H1 (cell line): Measurements from ENCODE around the gene SMTN. TPM values are rescaled to one million over a fixed set of nuclear protein-coding genes. Genes with fewer than 3 reads are reported as not detected.
A peak's percentile ranks its signal among the peaks of the same experiment; 100 is the strongest.

Source experiments
- CTCF ChIA-PET: fragments of 300-600 bp; sonication (Branson Sonifier 250); formaldehyde crosslinking; loops from one replicate; lab custom pipeline; 2021; ENCODE audit not compliant: partially characterized antibody; lab: Charles Lee
- POLR2A ChIA-PET: fragments of 300-600 bp; sonication (Branson Sonifier 250); formaldehyde crosslinking; loops from one replicate; lab custom pipeline; 2021; ENCODE audit warnings: inconsistent platforms; ENCODE audit not compliant: partially characterized antibody; lab: Charles Lee
- DNase-seq, 2 experiments: peaks; one replicate each; pipeline versions ENCODE4 v3.0.0 to v3.0.0-alpha.2; 2010 to 2022; ENCODE audit warnings: low spot score in 2 of 2, low read depth in 1 of 2, mixed read lengths in 1 of 2
- FAIRE-seq: peaks from 2 replicates; lab custom pipeline; 2011; peaks lifted over from hg19 to GRCh38; lab: Jason Lieb, UNC
- H2AFZ ChIP-seq: 2 replicates; pipeline ENCODE4 v1.8.1; 2012; ENCODE audit warnings: low read length, inconsistent platforms
- H2AK5ac ChIP-seq: 2 replicates; pipeline ENCODE4 v1.6.1; 2013; ENCODE audit warnings: low read depth, low read length
- H2BK120ac ChIP-seq: replicated peaks from 2 replicates; pipeline ENCODE3; 2013; ENCODE audit warnings: low read depth, low read length, inconsistent platforms
- H2BK12ac ChIP-seq: 2 replicates; pipeline ENCODE4 v1.6.1; 2013; ENCODE audit warnings: low read depth, low read length
- H2BK15ac ChIP-seq: 2 replicates; pipeline ENCODE4 v1.6.1; 2013; ENCODE audit warnings: low read length
- H2BK20ac ChIP-seq: 2 replicates; pipeline ENCODE4 v1.6.1; 2013; ENCODE audit warnings: low read length
- H2BK5ac ChIP-seq: 2 replicates; pipeline ENCODE4 v1.6.1; 2013; ENCODE audit warnings: low read depth, low read length
- H3K14ac ChIP-seq: 2 replicates; pipeline ENCODE4 v1.6.1; 2013; ENCODE audit warnings: inconsistent platforms; ENCODE audit not compliant: insufficient read length
- H3K18ac ChIP-seq: 2 replicates; pipeline ENCODE4 v1.6.1; 2013; ENCODE audit warnings: low read length; ENCODE audit errors: extremely low read depth
- H3K23ac ChIP-seq: 2 replicates; pipeline ENCODE4 v1.6.1; 2013; ENCODE audit warnings: inconsistent platforms; ENCODE audit not compliant: insufficient read length
- H3K23me2 ChIP-seq: 2 replicates; pipeline ENCODE4 v1.6.1; 2013; ENCODE audit warnings: low read depth, low read length
- H3K27ac ChIP-seq: 2 replicates; pipeline ENCODE4 v1.6.1; 2011; ENCODE audit warnings: low read depth, low read length, inconsistent platforms
- H3K27me3 ChIP-seq, 4 experiments: replicated peaks in 1 of 4; 1 replicate in 1 of 4; 2 replicates in 3 of 4; pipeline versions ENCODE4 v1.6.1 to v1.8.1; 2011 to 2013; ENCODE audit warnings: low read length in 3 of 4, mild to moderate bottlenecking in 3 of 4, inconsistent platforms in 2 of 4, mixed read lengths in 2 of 4, moderate library complexity in 1 of 4; ENCODE audit not compliant: control insufficient read depth in 3 of 4, insufficient read depth in 3 of 4; ENCODE audit errors: extremely low read depth in 1 of 4
- H3K36me3 ChIP-seq, 4 experiments: 2 replicates each; pipeline versions ENCODE4 v1.6.1 to v1.8.1; 2011 to 2013; ENCODE audit warnings: mild to moderate bottlenecking in 4 of 4, low read length in 3 of 4, moderate library complexity in 2 of 4, control low read depth in 1 of 4, inconsistent platforms in 1 of 4; ENCODE audit not compliant: insufficient read depth in 4 of 4, control insufficient read depth in 2 of 4
- H3K4ac ChIP-seq: replicated peaks from 2 replicates; pipeline ENCODE3; 2013; ENCODE audit warnings: low read length, low read depth, mixed read lengths, inconsistent platforms; ENCODE audit not compliant: insufficient read length
- H3K4me1 ChIP-seq, 4 experiments: replicated peaks in 1 of 4; 1 replicate in 1 of 4; 2 replicates in 3 of 4; pipeline versions ENCODE4 v1.6.1 to v1.8.1; 2011 to 2013; ENCODE audit warnings: low read length in 3 of 4, inconsistent platforms in 2 of 4, mixed read lengths in 1 of 4; ENCODE audit not compliant: insufficient read depth in 4 of 4, control insufficient read depth in 3 of 4
- H3K4me2 ChIP-seq, 2 experiments: 2 replicates each; pipeline versions ENCODE4 v1.6.1 to v1.8.1; 2011 to 2013; ENCODE audit warnings: low read depth in 2 of 2, low read length in 2 of 2, control low read depth in 1 of 2, inconsistent platforms in 1 of 2, mild to moderate bottlenecking in 1 of 2; ENCODE audit not compliant: insufficient read depth in 1 of 2
- H3K4me3 ChIP-seq, 4 experiments: fragments of 200-600, 300-600 bp in 1 of 4; sonication (generic), shearing (Covaris generic), sonication (Bioruptor Twin) in 1 of 4; 2 replicates each; pipeline versions ENCODE4 v1.5.1 to v1.8.1; 2011 to 2016; ENCODE audit warnings: low read length in 4 of 4, low read depth in 3 of 4, control low read depth in 2 of 4, inconsistent platforms in 2 of 4, mild to moderate bottlenecking in 2 of 4, mixed read lengths in 1 of 4, moderate library complexity in 1 of 4; ENCODE audit not compliant: insufficient read depth in 2 of 4; ENCODE audit errors: extremely low read depth in 1 of 4
- H3K56ac ChIP-seq: replicated peaks from 2 replicates; pipeline ENCODE3; 2013; ENCODE audit warnings: low read depth, mild to moderate bottlenecking, mixed read lengths, low read length, inconsistent platforms; ENCODE audit not compliant: insufficient read length
- H3K79me1 ChIP-seq: 2 replicates; pipeline ENCODE4 v1.6.1; 2013; ENCODE audit warnings: low read depth, low read length, control low read depth
- H3K79me2 ChIP-seq, 2 experiments: 2 replicates each; pipeline versions ENCODE4 v1.6.1 to v1.8.1; 2012 to 2013; ENCODE audit warnings: low read length in 2 of 2, mild to moderate bottlenecking in 2 of 2, inconsistent platforms in 1 of 2; ENCODE audit not compliant: insufficient read depth in 2 of 2, control insufficient read depth in 1 of 2
- H3K9ac ChIP-seq, 4 experiments: replicated peaks in 1 of 4; 1 replicate in 1 of 4; 2 replicates in 3 of 4; pipeline versions ENCODE4 v1.6.1 to v1.8.1; 2011 to 2013; ENCODE audit warnings: low read depth in 3 of 4, low read length in 3 of 4, control low read depth in 2 of 4, mild to moderate bottlenecking in 2 of 4, moderate library complexity in 2 of 4, inconsistent platforms in 1 of 4; ENCODE audit errors: extremely low read depth in 1 of 4
- H3K9me3 ChIP-seq, 2 experiments: 2 replicates each; pipeline versions ENCODE4 v1.6.1 to v1.8.1; 2012 to 2013; ENCODE audit warnings: mild to moderate bottlenecking in 2 of 2, moderate library complexity in 2 of 2, control low read depth in 1 of 2, inconsistent platforms in 1 of 2, low read depth in 1 of 2, low read length in 1 of 2, mixed read lengths in 1 of 2; ENCODE audit not compliant: insufficient read depth in 2 of 2
- H4K20me1 ChIP-seq, 2 experiments: replicated peaks in 1 of 2; 2 replicates each; pipeline versions ENCODE3 to v1.8.1; 2011 to 2013; ENCODE audit warnings: inconsistent platforms in 2 of 2, low read length in 2 of 2, mild to moderate bottlenecking in 1 of 2; ENCODE audit not compliant: insufficient read depth in 2 of 2, control insufficient read depth in 1 of 2
- H4K5ac ChIP-seq: 2 replicates; pipeline ENCODE4 v1.6.1; 2013; ENCODE audit warnings: low read length, low read depth, mixed read lengths, inconsistent platforms; ENCODE audit not compliant: insufficient read length
- H4K8ac ChIP-seq: 2 replicates; pipeline ENCODE4 v1.8.0; 2013; ENCODE audit warnings: mild to moderate bottlenecking, moderate library complexity, low read length, inconsistent platforms; ENCODE audit not compliant: insufficient read depth; ENCODE audit errors: extremely low read depth
- H4K91ac ChIP-seq: replicated peaks from 2 replicates; pipeline ENCODE3; 2013; ENCODE audit warnings: low read length, mixed read lengths, inconsistent platforms; ENCODE audit not compliant: insufficient read length
- ATF2 ChIP-seq: IDR thresholded peaks from 2 replicates; pipeline ENCODE4 v1.6.1; 2012; ENCODE audit warnings: low read length, inconsistent platforms
- BRCA1 ChIP-seq: IDR thresholded peaks from 2 replicates; pipeline ENCODE4 v1.6.1; 2012; ENCODE audit warnings: low read depth, low read length, improper control_type of control experiment
- CTCF ChIP-seq, 3 experiments: IDR thresholded peaks; 1 replicate in 2 of 3; 2 replicates in 1 of 3; pipeline versions ENCODE4 v1.5.1 to v1.6.1; 2011; ENCODE audit warnings: low read length in 3 of 3, mild to moderate bottlenecking in 3 of 3, inconsistent platforms in 2 of 3, low read depth in 1 of 3, moderate library complexity in 1 of 3; ENCODE audit not compliant: insufficient read depth in 1 of 3; ENCODE audit errors: control extremely low read depth in 1 of 3
- MAFK ChIP-seq: IDR thresholded peaks from 2 replicates; pipeline ENCODE4 v1.6.1; 2012; ENCODE audit warnings: low read depth, mild to moderate bottlenecking, improper control_type of control experiment, low read length
- PHF8 ChIP-seq: fragments of 200-600 bp; sonication (generic); conservative IDR thresholded peaks from 2 replicates; pipeline ENCODE4 v1.7.1; 2012; ENCODE audit warnings: low read depth, mild to moderate bottlenecking, inconsistent platforms, low read length, moderate library complexity
- RAD21 ChIP-seq, 2 experiments: IDR thresholded peaks in 1 of 2; conservative IDR thresholded peaks in 1 of 2; 2 replicates each; pipeline ENCODE4 v1.6.1; 2011; ENCODE audit warnings: low read depth in 2 of 2, low read length in 2 of 2, improper control_type of control experiment in 1 of 2, inconsistent platforms in 1 of 2, mild to moderate bottlenecking in 1 of 2, moderate library complexity in 1 of 2
- TCF12 ChIP-seq: IDR thresholded peaks from 2 replicates; pipeline ENCODE4 v1.6.1; 2011; ENCODE audit warnings: low read depth, mild to moderate bottlenecking, low read length
- WGBS, 2 experiments: shearing (Covaris generic) in 1 of 2; methylation state at CpG; one replicate each; pipeline versions ENCODE4 v1.1.6 to v1.1.7; 2013 to 2015; ENCODE audit warnings: low lambda C conversion rate in 2 of 2, mixed read lengths in 2 of 2, inconsistent platforms in 1 of 2, low coverage in 1 of 2, missing lambda C conversion rate in 1 of 2; ENCODE audit not compliant: insufficient replicate concordance in 2 of 2, insufficient coverage in 1 of 2, insufficient read length in 1 of 2; ENCODE audit errors: extremely low coverage in 1 of 2, missing lambda C conversion rate in 1 of 2; 5-methylcytosine and 5-hydroxymethylcytosine counted together
- polyA plus RNA-seq, 7 experiments: library from polyadenylated mRNA; depleted of rRNA in 3 of 7; stranded (reverse) in 5 of 7; unstranded in 2 of 7; fragments of >200 nt in 5 of 7; fragments of 200-250 nt in 2 of 7; gene quantifications; 1 replicate in 5 of 7; 2 replicates in 1 of 7; 4 replicates in 1 of 7; pipeline versions ENCODE4 v1.2.1 to v1.2.3, GENCODE V29; 2011 to 2013; ENCODE audit warnings: missing spikeins in 2 of 7, mixed read lengths in 2 of 7
- total RNA-seq: library from RNA; stranded (reverse); fragmentation: NEBNext Ultra II Directional; extraction: Animal tissue kit (Norgen Biotek cat#: 25700); gene quantifications from 2 replicates; pipeline ENCODE4 v1.2.1, GENCODE V29; 2021

SMTN gene
- total and polyA plus RNA-seq, 2 of the 8 experiments (the other 6 are each of a cell fraction or from before 2014, with no cell fraction given): 12.3 to 20.8 TPM

- Histone ChIP-seq H3K23me2 (peaks cover 8% of the 10 kb centered on the region; the same call in 1 of the 2 replicates), H2BK120ac (no peak overlapping the region), H2BK15ac (no peak overlapping the region), H3K14ac (no peak overlapping the region), H2AFZ (no peak overlapping the region), H3K4me1 (peaks cover 0 to 15% (median 11%) of the 10 kb centered on the region in 4 experiments; a peak in 5 of 7 replicates), H3K79me2 (no peaks in the 10 kb centered on the region), H3K79me1 (no peaks in the 10 kb centered on the region; the same call in 1 of the 2 replicates), H4K91ac (no peak overlapping the region), H3K27ac (no peak overlapping the region), H4K8ac (no peak overlapping the region), H2BK12ac (no peak overlapping the region), H3K27me3 (peaks cover 10 to 23% (median 22%) of the 10 kb centered on the region in 4 experiments), H3K9me3 (no peaks in the 10 kb centered on the region), H2BK5ac (no peak overlapping the region), H3K56ac (no peak overlapping the region), H3K9ac (no peak overlapping the region), H3K4ac (no peak overlapping the region), H3K4me2 (peak overlapping the region in 1 of 2 experiments; percentile 84; a peak in 1 of 4 replicates), H2AK5ac (peak overlapping the region; percentile 60; the same call in 1 of the 2 replicates), H4K20me1 (peaks cover 0 to 8% of the 10 kb centered on the region in 2 experiments), H3K18ac (no peak overlapping the region), H2BK20ac (no peak overlapping the region), H3K4me3 (peak overlapping the region in 1 of 4 experiments; percentile 77; a peak in 1 of 8 replicates), H4K5ac (no peak overlapping the region), H3K36me3 (no peaks in the 10 kb centered on the region), H3K23ac (no peak overlapping the region)
- FAIRE-seq (no peak), DNase-seq (no peak)
- WGBS, 2 experiments: 72% methylated on average over 4 of the region's 4 CpGs; no CpG with 5 or more reads in 1 of the 2 experiments
- CTCF ChIA-PET: interaction anchor here (1.0 to 16.8 kb wide), 6 partner anchors 12 to 186 kb away, joined by 3 to 207 read pairs (median 36); partner anchors contain the start of genes PIK3IP1, RNF185 and SMTN
- POLR2A ChIA-PET: interaction anchor here (0.6 to 3.1 kb wide), 4 partner anchors 8 to 22 kb away, joined by 3 to 16 read pairs (median 5); partner anchors contain the start of gene INPP5J
- TF ChIP-seq PHF8 (no peak), TCF12 (no peak), RAD21 (IDR thresholded peaks at IDR 0.05 in 1 of 2, conservative IDR thresholded peaks at IDR 0.05 in 1 of 2; ENCODE audit: low read depth in 2 of 2, low read length in 2 of 2) (peak in 1 of 2 experiments; percentile 28; a peak in 1 of 4 replicates), BRCA1 (no peak), ATF2 (no peak), CTCF (IDR thresholded peaks at IDR 0.05; ENCODE audit: control extremely low read depth in 1 of 3, insufficient read depth in 1 of 3, low read depth in 1 of 3, low read length in 3 of 3) (peak in 2 of 3 experiments; percentile 7 to 23; a peak in 1 of 4 replicates), MAFK (no peak)
Observed at GRCh38 chr22:31106001-31106571, 25.0 kb downstream of the SMTN start.
